HCT116 (cell line): ENCODE data around the gene RAG1. TPM values are rescaled to one million over a fixed set of nuclear protein-coding genes. Genes with fewer than 3 reads are reported as not detected.
"Not testable (repeated sequence)": the region's sequence is repeated elsewhere in the genome, so short reads cannot be mapped to it uniquely, and the experiment has no call there.

Experiments used
- ATAC-seq: fragments of 200-7000 bp; cut with Tn5 transposase; 2 replicates; pipeline ENCODE4 v1.9.1; 2020; ENCODE audit warnings: mild to moderate bottlenecking, moderate library complexity
- BruUV-seq: library from RNA; stranded (reverse); fragments of 400-500 nt; replicated peaks from 2 replicates; lab custom pipeline; 2021; lab: Mats Ljungman, UMichigan
- CTCF ChIA-PET: fragments of 300-600 bp; sonication (Branson Sonifier 250); formaldehyde crosslinking; loops from one replicate; lab custom pipeline; 2021; ENCODE audit warnings: antibody characterized with exemption; lab: Charles Lee
- POLR2A ChIA-PET: fragments of 300-600, 350-600 bp; sonication (Branson Sonifier 250); formaldehyde crosslinking; loops from one replicate; lab custom pipeline; 2021; ENCODE audit warnings: antibody characterized with exemption; lab: Charles Lee
- RAD21 ChIA-PET, 2 experiments: fragments of 300-600 bp; sonication (Branson Sonifier 250); formaldehyde crosslinking; loops; one replicate each; lab custom pipeline; 2023; ENCODE audit warnings: low total read pairs in 2 of 2; ENCODE audit not compliant: uncharacterized antibody in 2 of 2, unreplicated experiment in 2 of 2, low non-redundant PET in 1 of 2; lab: Charles Lee
- DNase-seq: peaks from one replicate; pipeline ENCODE4 v3.0.0-alpha.2; 2010; ENCODE audit warnings: low read depth, low spot score
- H2AFZ ChIP-seq: fragments of 200-600 bp; shearing (Covaris generic), sonication (generic); 2 replicates; pipeline ENCODE4 v1.6.1; 2017; ENCODE audit warnings: low read depth, mixed run types, mixed read lengths, antibody characterized with exemption, low read length; ENCODE audit not compliant: poor library complexity, severe bottlenecking
- H3K27ac ChIP-seq: 2 replicates; pipeline ENCODE4 v1.5.1; 2012; ENCODE audit warnings: low read depth, low read length
- H3K27me3 ChIP-seq: fragments of 200-600 bp; sonication (generic); 2 replicates; pipeline ENCODE4 v1.6.1; 2016; ENCODE audit warnings: mixed run types, low read length, mixed read lengths; ENCODE audit not compliant: insufficient read depth
- H3K36me3 ChIP-seq, 2 experiments: fragments of 200-500 bp in 1 of 2; fragments of 200-600 bp in 1 of 2; sonication (Bioruptor generic) in 1 of 2; sonication (generic) in 1 of 2; 2 replicates each; pipeline versions ENCODE4 v1.5.1 to v1.6.1; 2014 to 2016; ENCODE audit warnings: low read length in 2 of 2, inconsistent platforms in 1 of 2, mixed read lengths in 1 of 2, mixed run types in 1 of 2; ENCODE audit not compliant: insufficient read depth in 2 of 2, control insufficient read depth in 1 of 2
- H3K4me1 ChIP-seq, 2 experiments: fragments of 200-600 bp in 1 of 2; sonication (generic) in 1 of 2; 2 replicates each; pipeline versions ENCODE4 v1.5.1 to v1.6.1; 2012 to 2017; ENCODE audit warnings: low read length in 2 of 2, inconsistent platforms in 1 of 2, mild to moderate bottlenecking in 1 of 2, mixed read lengths in 1 of 2, mixed run types in 1 of 2, moderate library complexity in 1 of 2; ENCODE audit not compliant: insufficient read depth in 2 of 2, control insufficient read depth in 1 of 2
- H3K4me2 ChIP-seq: fragments of 200-600 bp; sonication (generic); 2 replicates; pipeline ENCODE4 v1.6.1; 2017; ENCODE audit warnings: mixed run types, low read length, mixed read lengths
- H3K4me3 ChIP-seq, 2 experiments: fragments of 200-600 bp in 1 of 2; sonication (generic) in 1 of 2; replicated peaks in 1 of 2; 2 replicates each; pipeline ENCODE4 v1.5.1; 2011 to 2016; ENCODE audit warnings: low read length in 2 of 2, control low read depth in 1 of 2, low read depth in 1 of 2, mild to moderate bottlenecking in 1 of 2, mixed read lengths in 1 of 2, mixed run types in 1 of 2
- H3K79me2 ChIP-seq: fragments of 200-600 bp; sonication (generic); 2 replicates; pipeline ENCODE4 v1.6.1; 2017; ENCODE audit warnings: mild to moderate bottlenecking, mixed run types, low read length, moderate library complexity, mixed read lengths; ENCODE audit not compliant: insufficient read depth
- H3K9ac ChIP-seq: fragments of 200-600 bp; sonication (generic); 2 replicates; pipeline ENCODE4 v1.6.1; 2016; ENCODE audit warnings: low read length, mixed read lengths
- H3K9me2 ChIP-seq: fragments of 200-600 bp; sonication (generic), shearing (Covaris generic); 2 replicates; pipeline ENCODE4 v1.6.1; 2017; ENCODE audit warnings: mixed run types, mild to moderate bottlenecking, moderate library complexity; ENCODE audit not compliant: insufficient read depth
- H3K9me3 ChIP-seq, 2 experiments: fragments of 200-500 bp in 1 of 2; fragments of 200-600 bp in 1 of 2; sonication (Bioruptor generic) in 1 of 2; sonication (generic) in 1 of 2; 2 replicates each; pipeline ENCODE4 v1.6.1; 2014 to 2017; ENCODE audit warnings: low read length in 2 of 2, mixed read lengths in 2 of 2, inconsistent platforms in 1 of 2, low read depth in 1 of 2, mild to moderate bottlenecking in 1 of 2, mixed run types in 1 of 2, moderate library complexity in 1 of 2; ENCODE audit not compliant: control insufficient read depth in 1 of 2, insufficient read depth in 1 of 2
- H4K20me1 ChIP-seq: fragments of 200-600 bp; sonication (generic), shearing (Covaris generic); 2 replicates; pipeline ENCODE4 v1.6.1; 2017; ENCODE audit warnings: mixed run types, mild to moderate bottlenecking, moderate library complexity; ENCODE audit not compliant: insufficient read depth
- EGR1 ChIP-seq: IDR thresholded peaks from 2 replicates; pipeline ENCODE4 v1.6.1; 2012; ENCODE audit warnings: low read depth
- EZH2 ChIP-seq: fragments of 200-600 bp; sonication (generic); IDR thresholded peaks from 2 replicates; pipeline ENCODE4 v1.6.1; 2017; ENCODE audit warnings: antibody characterized with exemption, mixed run types
- JUND ChIP-seq: IDR thresholded peaks from 2 replicates; pipeline ENCODE4 v1.6.1; 2012
- MAX ChIP-seq: IDR thresholded peaks from 2 replicates; pipeline ENCODE4 v1.6.1; 2012
- RAD21 ChIP-seq: IDR thresholded peaks from 2 replicates; pipeline ENCODE4 v1.6.1; 2012; ENCODE audit warnings: low read depth, mild to moderate bottlenecking
- SRF ChIP-seq: IDR thresholded peaks from 2 replicates; pipeline ENCODE4 v1.6.1; 2012; ENCODE audit warnings: low read depth
- YY1 ChIP-seq: IDR thresholded peaks from 2 replicates; pipeline ENCODE4 v1.6.1; 2011; ENCODE audit warnings: low read length, low read depth, moderate library complexity, mild to moderate bottlenecking; ENCODE audit not compliant: insufficient replicate concordance; ENCODE audit errors: extremely low read depth
- ZBTB33 ChIP-seq: IDR thresholded peaks from 2 replicates; pipeline ENCODE4 v1.6.1; 2011; ENCODE audit warnings: mild to moderate bottlenecking, low read length, moderate library complexity; ENCODE audit not compliant: insufficient replicate concordance; ENCODE audit errors: extremely low read depth
- ZFX ChIP-seq: fragments of 450-650 bp; IDR thresholded peaks from 2 replicates; pipeline ENCODE4 v1.6.1; 2017
- ZNF274 ChIP-seq: fragments of 200-500 bp; sonication (Bioruptor generic); IDR thresholded peaks from 2 replicates; pipeline ENCODE4 v1.6.1; 2014; ENCODE audit warnings: mild to moderate bottlenecking, low read depth, low read length, inconsistent platforms
- intact Hi-C: fragments of 100-400 bp; cut with micrococcal nuclease; formaldehyde crosslinking; loops from 2 replicates; pipeline ENCODE4 v1.10.0; 2022
- total RNA-seq: library from RNA; stranded (reverse); gene quantifications from one replicate; pipeline ENCODE4 v1.2.1, GENCODE V29; 2021; ENCODE audit not compliant: unreplicated experiment
- TF ChIP-seq, protein P1 (sequence below), 3 experiments: fragments of 200-600 bp in 1 of 3; sonication (generic) in 1 of 3; IDR thresholded peaks in 2 of 3; conservative IDR thresholded peaks in 1 of 3; 2 replicates each; pipeline ENCODE4 v1.5.1; 2012 to 2017; ENCODE audit warnings: low read depth in 2 of 3, low read length in 2 of 3, antibody characterized with exemption in 1 of 3, borderline replicate concordance in 1 of 3, control low read depth in 1 of 3, mild to moderate bottlenecking in 1 of 3, mixed read lengths in 1 of 3, mixed run types in 1 of 3, moderate library complexity in 1 of 3; ENCODE audit not compliant: insufficient read depth in 1 of 3

Gene RAG1
- total RNA-seq, 1 experiment from 2014 or later = 0.54 TPM

DNA sequence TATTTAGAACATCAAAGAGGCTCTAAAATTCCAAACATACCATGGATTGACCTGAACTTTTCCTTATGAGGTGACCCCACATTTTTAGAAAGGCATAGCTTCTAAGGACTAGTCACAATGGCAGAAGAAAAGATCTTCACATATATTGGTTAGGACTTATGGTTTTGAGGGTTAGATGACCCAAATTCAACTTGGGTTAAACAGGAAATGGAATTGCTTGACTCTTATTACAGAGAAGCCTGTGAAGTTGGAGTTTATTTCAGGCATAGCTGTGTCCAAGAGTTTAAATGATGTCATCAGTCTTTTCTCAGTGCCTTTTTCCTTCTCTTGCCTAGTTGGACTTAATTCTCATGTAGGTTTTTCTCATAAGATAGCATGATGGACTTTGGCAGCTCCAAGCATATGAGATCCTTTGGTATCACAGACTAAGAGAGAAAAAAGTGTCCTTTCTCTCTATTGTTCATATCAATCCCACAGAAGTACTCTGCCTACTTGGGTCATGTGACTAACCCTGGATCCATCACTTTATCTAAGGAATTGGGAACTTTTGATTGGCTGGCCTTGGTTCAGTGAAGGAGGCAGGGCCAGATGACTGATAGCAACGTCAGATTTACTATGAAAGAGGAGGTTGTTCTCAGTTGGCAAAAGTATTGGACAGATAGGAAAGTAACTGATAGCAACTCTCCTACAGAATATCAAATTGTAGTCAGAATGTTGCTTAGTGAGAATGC, 17.3 kb upstream of the RAG1 start:
- Histone ChIP-seq H2AFZ (no peak overlapping the region), H3K9me3 (no peaks in the 10 kb centered on the region), H3K36me3 (no peaks in the 10 kb centered on the region), H3K9ac (no peak overlapping the region), H3K9me2 (no peaks in the 10 kb centered on the region), H3K4me2 (no peak overlapping the region), H3K4me1 (no peaks in the 10 kb centered on the region), H3K27me3 (peaks cover 5% of the 10 kb centered on the region), H4K20me1 (no peaks in the 10 kb centered on the region), H3K27ac (no peak overlapping the region), H3K79me2 (no peaks in the 10 kb centered on the region), H3K4me3 (no peak overlapping the region)
- TF ChIP-seq ZFX (no peak), MAX (no peak), YY1 (no peak), ZNF274 (no peak), EZH2 (no peak), EGR1 (no peak), SRF (no peak), ZBTB33 (no peak), RAD21 (no peak), JUND (no peak)
- TF ChIP-seq, protein P1, sequence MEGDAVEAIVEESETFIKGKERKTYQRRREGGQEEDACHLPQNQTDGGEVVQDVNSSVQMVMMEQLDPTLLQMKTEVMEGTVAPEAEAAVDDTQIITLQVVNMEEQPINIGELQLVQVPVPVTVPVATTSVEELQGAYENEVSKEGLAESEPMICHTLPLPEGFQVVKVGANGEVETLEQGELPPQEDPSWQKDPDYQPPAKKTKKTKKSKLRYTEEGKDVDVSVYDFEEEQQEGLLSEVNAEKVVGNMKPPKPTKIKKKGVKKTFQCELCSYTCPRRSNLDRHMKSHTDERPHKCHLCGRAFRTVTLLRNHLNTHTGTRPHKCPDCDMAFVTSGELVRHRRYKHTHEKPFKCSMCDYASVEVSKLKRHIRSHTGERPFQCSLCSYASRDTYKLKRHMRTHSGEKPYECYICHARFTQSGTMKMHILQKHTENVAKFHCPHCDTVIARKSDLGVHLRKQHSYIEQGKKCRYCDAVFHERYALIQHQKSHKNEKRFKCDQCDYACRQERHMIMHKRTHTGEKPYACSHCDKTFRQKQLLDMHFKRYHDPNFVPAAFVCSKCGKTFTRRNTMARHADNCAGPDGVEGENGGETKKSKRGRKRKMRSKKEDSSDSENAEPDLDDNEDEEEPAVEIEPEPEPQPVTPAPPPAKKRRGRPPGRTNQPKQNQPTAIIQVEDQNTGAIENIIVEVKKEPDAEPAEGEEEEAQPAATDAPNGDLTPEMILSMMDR (IDR thresholded peaks at IDR 0.05 in 2 of 3, conservative IDR thresholded peaks at IDR 0.05 in 1 of 3; ENCODE audit: borderline replicate concordance in 1 of 3, insufficient read depth in 1 of 3, low read depth in 2 of 3, low read length in 2 of 3) = no peak
- no peak for DNase-seq
- BruUV-seq = no TSS peak
- ATAC-seq = no peak
- ChIA-PET CTCF (no interaction called here), RAD21 (no interaction called here), POLR2A (no interaction called here)
- intact Hi-C loops = no loop called here

DNA sequence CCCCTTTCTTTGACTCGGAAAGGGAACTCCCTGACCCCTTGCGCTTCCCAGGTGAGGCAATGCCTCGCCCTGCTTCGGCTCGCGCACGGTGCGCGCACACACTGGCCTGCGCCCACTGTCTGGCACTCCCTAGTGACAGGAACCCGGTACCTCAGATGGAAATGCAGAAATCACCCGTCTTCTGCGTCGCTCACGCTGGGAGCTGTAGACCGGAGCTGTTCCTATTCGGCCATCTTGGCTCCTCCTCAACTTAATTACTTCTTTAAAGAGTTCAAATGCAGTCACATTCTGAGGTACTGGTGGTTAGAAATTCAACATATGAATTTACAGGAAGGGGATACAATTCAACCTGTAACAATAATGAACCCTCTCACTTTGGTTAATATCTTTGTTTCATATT, 10.4 kb upstream of the RAG1 start:
- BruUV-seq, DNase-seq: not testable (repeated sequence)

More for the DNA sequence above, 10.4 kb upstream of the RAG1 start:
- H4K20me1 ChIP-seq, H3K4me1 ChIP-seq, ATAC-seq, H3K4me2 ChIP-seq, H3K4me3 ChIP-seq, H3K9me2 ChIP-seq, H3K79me2 ChIP-seq, H3K9ac ChIP-seq, RAD21 ChIA-PET, H3K36me3 ChIP-seq, H3K9me3 ChIP-seq, H3K27ac ChIP-seq, POLR2A ChIA-PET, CTCF ChIA-PET, intact Hi-C loops, H2AFZ ChIP-seq: not testable (repeated sequence)
- H3K27me3 ChIP-seq = 0 out of 2 replicates have a peak, but pooled peaks cover 16% of the 10 kb centered on the region
